HepG2 (cell line): ENCODE measurements around the gene ZNF343. TPM values are rescaled to one million over a fixed set of nuclear protein-coding genes. Genes with fewer than 3 reads are reported as not detected.

Experiments
- ATM ChIP-seq: fragments of 450-650 bp; IDR thresholded peaks from 2 replicates; pipeline ENCODE4 v1.7.1; 2017; ENCODE audit warnings: mild to moderate bottlenecking, borderline replicate concordance
- HNRNPH1 ChIP-seq: fragments of 200-400 bp; formaldehyde crosslinking; optimal IDR thresholded peaks from 2 replicates; pipeline ENCODE3; 2017; ENCODE audit warnings: mild to moderate bottlenecking, low read depth, low read length
- IRF2 ChIP-seq: IDR thresholded peaks from 2 replicates; pipeline ENCODE4 v1.6.1; 2018; ENCODE audit warnings: missing genetic modification reagents, missing compliant biosample characterization
- KLF13 ChIP-seq: sonication (generic); formaldehyde crosslinking; IDR thresholded peaks from 2 replicates; pipeline ENCODE4 v1.4.0; 2020; ENCODE audit warnings: mild to moderate bottlenecking, missing genetic modification reagents
- NAIF1 ChIP-seq: sonication (generic); formaldehyde crosslinking; IDR thresholded peaks from 2 replicates; pipeline ENCODE4 v1.5.0; 2020; ENCODE audit warnings: mild to moderate bottlenecking, missing genetic modification reagents, borderline replicate concordance
- NPAS2 ChIP-seq: sonication (generic); formaldehyde crosslinking; IDR thresholded peaks from 2 replicates; pipeline ENCODE4 v1.8.0; 2022; ENCODE audit warnings: mild to moderate bottlenecking, missing genetic modification reagents, borderline replicate concordance
- RAD51 ChIP-seq: fragments of 450-650 bp; IDR thresholded peaks from 2 replicates; pipeline ENCODE4 v1.6.1; 2016; ENCODE audit warnings: borderline replicate concordance
- REST ChIP-seq, 2 experiments: IDR thresholded peaks; 2 replicates each; pipeline ENCODE4 v1.6.1; 2011 to 2012; ENCODE audit warnings: low read length in 2 of 2, borderline replicate concordance in 1 of 2, low read depth in 1 of 2, mild to moderate bottlenecking in 1 of 2, moderate library complexity in 1 of 2
- RORA ChIP-seq: sonication (generic); formaldehyde crosslinking; IDR thresholded peaks from 2 replicates; pipeline ENCODE4 v1.5.0; 2020; ENCODE audit warnings: mild to moderate bottlenecking, missing genetic modification reagents, moderate library complexity
- SMAD1 ChIP-seq: sonication (generic); formaldehyde crosslinking; IDR thresholded peaks from 2 replicates; pipeline ENCODE4 v1.4.0; 2020; ENCODE audit warnings: missing genetic modification reagents, low read depth, mild to moderate bottlenecking, borderline replicate concordance
- TAF15 ChIP-seq: fragments of 200-400 bp; formaldehyde crosslinking; IDR thresholded peaks from one replicate; pipeline ENCODE4 v1.6.1; 2018; ENCODE audit warnings: mild to moderate bottlenecking, low read depth, low read length; ENCODE audit not compliant: poor library complexity, severe bottlenecking
- TEAD2 ChIP-seq: sonication (generic); formaldehyde crosslinking; IDR thresholded peaks from 2 replicates; pipeline ENCODE4 v1.9.0; 2021; ENCODE audit warnings: missing genetic modification reagents
- ZKSCAN1 ChIP-seq: fragments of 150-350 bp; IDR thresholded peaks from 2 replicates; pipeline ENCODE4 v1.6.1; 2014; ENCODE audit warnings: low read length
- ZMAT3 ChIP-seq: sonication (generic); formaldehyde crosslinking; conservative IDR thresholded peaks from 2 replicates; pipeline ENCODE4 v1.7.0; 2021; ENCODE audit warnings: missing genetic modification reagents
- ZNF674 ChIP-seq: sonication (generic); formaldehyde crosslinking; IDR thresholded peaks from 2 replicates; pipeline ENCODE4 v1.5.0; 2020; ENCODE audit warnings: low read depth, mild to moderate bottlenecking, missing genetic modification reagents
- ZNF761 ChIP-seq: sonication (generic); formaldehyde crosslinking; conservative IDR thresholded peaks from 2 replicates; pipeline ENCODE4 v1.4.0; 2020; ENCODE audit warnings: mild to moderate bottlenecking, missing genetic modification reagents
- ZSCAN25 ChIP-seq: sonication (generic); formaldehyde crosslinking; IDR thresholded peaks from 2 replicates; pipeline ENCODE4 v1.8.0; 2022; ENCODE audit warnings: mild to moderate bottlenecking, missing genetic modification reagents
- ZSCAN30 ChIP-seq: sonication (generic); formaldehyde crosslinking; IDR thresholded peaks from 2 replicates; pipeline ENCODE4 v1.5.0; 2020; ENCODE audit warnings: mild to moderate bottlenecking, missing genetic modification reagents
- ZZZ3 ChIP-seq: sonication (generic); formaldehyde crosslinking; IDR thresholded peaks from 2 replicates; pipeline ENCODE4 v1.4.0; 2020; ENCODE audit warnings: missing genetic modification reagents, mild to moderate bottlenecking, borderline replicate concordance
- polyA plus RNA-seq, 8 experiments: library from polyadenylated mRNA; depleted of rRNA in 3 of 8; stranded (reverse) in 7 of 8; unstranded in 1 of 8; fragments of >200 nt; fragmentation: Illumina TruSeq in 4 of 8; extraction: Trizol in 4 of 8; gene quantifications; 2 replicates each; pipeline versions ENCODE4 v1.2.1 to v1.2.3, GENCODE V29; 2011 to 2016; ENCODE audit warnings: low read depth in 4 of 8, missing spikeins in 1 of 8, mixed read lengths in 1 of 8; ENCODE audit not compliant: insufficient read depth in 1 of 8
- total RNA-seq, 5 experiments: library from RNA; depleted of rRNA; stranded (reverse); fragments of >200 nt; fragmentation: Illumina TruSeq; extraction: Trizol; gene quantifications; 2 replicates each; pipeline ENCODE4 v1.2.3, GENCODE V29; 2016; ENCODE audit warnings: low read depth in 1 of 5
- TF ChIP-seq, protein P1 (sequence below), 2 experiments: sonication (generic) in 1 of 2; formaldehyde crosslinking in 1 of 2; IDR thresholded peaks; 2 replicates each; pipeline versions ENCODE4 v1.6.1 to v1.9.0; 2014 to 2022; ENCODE audit warnings: antibody characterized with exemption in 1 of 2, borderline replicate concordance in 1 of 2, inconsistent platforms in 1 of 2, low read depth in 1 of 2, missing genetic modification reagents in 1 of 2

Gene ZNF343
- total and polyA plus RNA-seq, 2 of the 13 experiments (the other 11 are each of a cell fraction or from before 2014, with no cell fraction given) = 16.4 to 22.1 TPM

- TF ChIP-seq REST (IDR thresholded peaks at IDR 0.05; ENCODE audit: borderline replicate concordance in 1 of 2, low read depth in 1 of 2, low read length in 2 of 2) (peak in 1 of 2 experiments; percentile 78; a peak in 2 of 4 replicates), RAD51 (no peak), ZKSCAN1 (peak; percentile 45), ZSCAN25 (peak; percentile 80), NPAS2 (CRISPR knock-in tag) (no peak), SMAD1 (CRISPR knock-in tag) (peak; percentile 98), IRF2 (CRISPR knock-in tag) (peak; percentile 100), NAIF1 (peak; percentile 98), KLF13 (CRISPR knock-in tag) (peak; percentile 97; the same call in 1 of the 2 replicates), HNRNPH1 (peak; percentile 97), RORA (CRISPR knock-in tag) (peak; percentile 88; the same call in 1 of the 2 replicates), TEAD2 (CRISPR knock-in tag) (peak; percentile 83), ZZZ3 (CRISPR knock-in tag) (peak; percentile 100), ATM (peak; percentile 15; the same call in 1 of the 2 replicates), ZNF674 (CRISPR knock-in tag) (peak; percentile 96; the same call in 1 of the 2 replicates), ZSCAN30 (peak; percentile 99), ZNF761 (CRISPR knock-in tag) (peak; percentile 99), TAF15 (peak; percentile 82), ZMAT3 (peak; percentile 99)
- TF ChIP-seq, protein P1, sequence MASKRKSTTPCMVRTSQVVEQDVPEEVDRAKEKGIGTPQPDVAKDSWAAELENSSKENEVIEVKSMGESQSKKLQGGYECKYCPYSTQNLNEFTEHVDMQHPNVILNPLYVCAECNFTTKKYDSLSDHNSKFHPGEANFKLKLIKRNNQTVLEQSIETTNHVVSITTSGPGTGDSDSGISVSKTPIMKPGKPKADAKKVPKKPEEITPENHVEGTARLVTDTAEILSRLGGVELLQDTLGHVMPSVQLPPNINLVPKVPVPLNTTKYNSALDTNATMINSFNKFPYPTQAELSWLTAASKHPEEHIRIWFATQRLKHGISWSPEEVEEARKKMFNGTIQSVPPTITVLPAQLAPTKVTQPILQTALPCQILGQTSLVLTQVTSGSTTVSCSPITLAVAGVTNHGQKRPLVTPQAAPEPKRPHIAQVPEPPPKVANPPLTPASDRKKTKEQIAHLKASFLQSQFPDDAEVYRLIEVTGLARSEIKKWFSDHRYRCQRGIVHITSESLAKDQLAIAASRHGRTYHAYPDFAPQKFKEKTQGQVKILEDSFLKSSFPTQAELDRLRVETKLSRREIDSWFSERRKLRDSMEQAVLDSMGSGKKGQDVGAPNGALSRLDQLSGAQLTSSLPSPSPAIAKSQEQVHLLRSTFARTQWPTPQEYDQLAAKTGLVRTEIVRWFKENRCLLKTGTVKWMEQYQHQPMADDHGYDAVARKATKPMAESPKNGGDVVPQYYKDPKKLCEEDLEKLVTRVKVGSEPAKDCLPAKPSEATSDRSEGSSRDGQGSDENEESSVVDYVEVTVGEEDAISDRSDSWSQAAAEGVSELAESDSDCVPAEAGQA (IDR thresholded peaks at IDR 0.05; ENCODE audit: low read depth) = peak; percentile 93
- TF ChIP-seq, protein P1 (CRISPR knock-in tag; IDR thresholded peaks at IDR 0.05; ENCODE audit: borderline replicate concordance) = peak; percentile 98
Measured at GRCh38 chr20:2470423-2471193, 38.1 kb downstream of the ZNF343 start, which contains the start of gene SNRPB (continued).
